Neural cell (in vitro differentiated cells): ENCODE measurements around the gene FFAR2. TPM values are rescaled to one million over a fixed set of nuclear protein-coding genes. Genes with fewer than 3 reads are reported as not detected.

Experiments used
- H2AFZ ChIP-seq: fragments of 200-600, 300-800 bp; sonication (generic), shearing (Covaris generic); 2 replicates; pipeline ENCODE4 v1.6.0; 2014; ENCODE audit warnings: low read depth, mild to moderate bottlenecking, antibody characterized with exemption, low read length, moderate library complexity
- H3F3A ChIP-seq: fragments of 200-600 bp; shearing (Covaris generic); 2 replicates; pipeline ENCODE4 v1.6.1; 2016; ENCODE audit warnings: mild to moderate bottlenecking, moderate library complexity, mixed read lengths, antibody characterized with exemption, low read length; ENCODE audit not compliant: insufficient read depth, poor library complexity, severe bottlenecking
- H3K27ac ChIP-seq: fragments of 200-600, 300-800 bp; sonication (generic), shearing (Covaris generic); 2 replicates; pipeline ENCODE4 v1.5.1; 2014; ENCODE audit warnings: mild to moderate bottlenecking, low read length, moderate library complexity
- H3K27me3 ChIP-seq: fragments of 300-800, 200-600 bp; sonication (generic), shearing (Covaris generic); 2 replicates; pipeline ENCODE4 v1.6.0; 2014; ENCODE audit warnings: mild to moderate bottlenecking, low read depth, low read length, moderate library complexity; ENCODE audit not compliant: insufficient read depth
- H3K36me3 ChIP-seq: fragments of 300-800, 200-600 bp; sonication (generic), shearing (Covaris generic); 2 replicates; pipeline ENCODE4 v1.5.1; 2014; ENCODE audit warnings: mild to moderate bottlenecking, antibody characterized with exemption, low read length, moderate library complexity; ENCODE audit not compliant: insufficient read depth
- H3K4me2 ChIP-seq: fragments of 300-800, 200-600 bp; sonication (generic), shearing (Covaris generic); 2 replicates; pipeline ENCODE4 v1.6.0; 2014; ENCODE audit warnings: mild to moderate bottlenecking, low read length
- H3K4me3 ChIP-seq: fragments of 300-800, 200-600 bp; sonication (generic), shearing (Covaris generic); 2 replicates; pipeline ENCODE4 v1.5.1; 2014; ENCODE audit warnings: mild to moderate bottlenecking, low read length, moderate library complexity
- H3K79me2 ChIP-seq: fragments of 200-600 bp; shearing (Covaris generic); replicated peaks from 2 replicates; pipeline ENCODE4 v1.6.0; 2014; ENCODE audit warnings: mild to moderate bottlenecking, low read length, moderate library complexity; ENCODE audit not compliant: insufficient read depth
- H3K9ac ChIP-seq: fragments of 300-800, 200-600 bp; sonication (generic), shearing (Covaris generic); 2 replicates; pipeline ENCODE4 v1.6.1; 2016; ENCODE audit warnings: mild to moderate bottlenecking, low read length, mixed read lengths
- H3K9me2 ChIP-seq: fragments of 200-600 bp; shearing (Covaris generic); 2 replicates; pipeline ENCODE4 v1.6.1; 2016; ENCODE audit warnings: mild to moderate bottlenecking, low read length, mixed read lengths; ENCODE audit not compliant: insufficient read depth
- H3K9me3 ChIP-seq: fragments of 200-600, 300-800 bp; sonication (generic), shearing (Covaris generic); 2 replicates; pipeline ENCODE4 v1.6.1; 2016; ENCODE audit warnings: mild to moderate bottlenecking, mixed run types, low read length, moderate library complexity, mixed read lengths
- H4K20me1 ChIP-seq: fragments of 200-600 bp; shearing (Covaris generic); 2 replicates; pipeline ENCODE4 v1.6.1; 2016; ENCODE audit warnings: mild to moderate bottlenecking, mixed run types; ENCODE audit not compliant: insufficient read depth
- CTCF ChIP-seq: fragments of 450-650 bp; IDR thresholded peaks from 2 replicates; pipeline ENCODE4 v1.5.1; 2014; ENCODE audit warnings: antibody characterized with exemption, mild to moderate bottlenecking, moderate library complexity; ENCODE audit not compliant: poor library complexity, severe bottlenecking
- EP300 ChIP-seq: fragments of 450-650 bp; conservative IDR thresholded peaks from 2 replicates; pipeline ENCODE4 v1.6.1; 2014; ENCODE audit warnings: antibody characterized with exemption, mild to moderate bottlenecking, moderate library complexity; ENCODE audit not compliant: poor library complexity, severe bottlenecking
- EZH2 ChIP-seq: fragments of 200-600, 300-800 bp; shearing (Covaris generic), sonication (generic); IDR thresholded peaks from 2 replicates; pipeline ENCODE4 v1.6.1; 2014; ENCODE audit warnings: antibody characterized with exemption, low read length, borderline replicate concordance, mild to moderate bottlenecking; ENCODE audit not compliant: insufficient read depth, poor library complexity, severe bottlenecking
- MXI1 ChIP-seq: fragments of 450-650 bp; conservative IDR thresholded peaks from 2 replicates; pipeline ENCODE4 v1.6.1; 2014; ENCODE audit warnings: antibody characterized with exemption, mild to moderate bottlenecking; ENCODE audit not compliant: poor library complexity, severe bottlenecking
- POLR2AphosphoS5 ChIP-seq: IDR thresholded peaks from 2 replicates; pipeline ENCODE4 v1.6.1; 2012
- RAD21 ChIP-seq: fragments of 450-650 bp; conservative IDR thresholded peaks from 2 replicates; pipeline ENCODE4 v1.6.1; 2014; ENCODE audit warnings: antibody characterized with exemption, mild to moderate bottlenecking, moderate library complexity
- REST ChIP-seq: IDR thresholded peaks from 2 replicates; pipeline ENCODE4 v1.6.1; 2012; ENCODE audit warnings: borderline replicate concordance
- SMC3 ChIP-seq: fragments of 450-650 bp; conservative IDR thresholded peaks from 2 replicates; pipeline ENCODE4 v1.6.1; 2014; ENCODE audit warnings: antibody characterized with exemption, mild to moderate bottlenecking, moderate library complexity; ENCODE audit not compliant: poor library complexity
- TAF1 ChIP-seq: IDR thresholded peaks from 2 replicates; pipeline ENCODE4 v1.6.1; 2012; ENCODE audit warnings: low read depth
- polyA plus RNA-seq: library from polyadenylated mRNA; depleted of rRNA; stranded (reverse); fragments of >200 nt; gene quantifications from 2 replicates; pipeline ENCODE4 v1.2.3, GENCODE V29; 2014

FFAR2 gene
- polyA plus RNA-seq, 1 donor from 2014 or later, result not detected

- TF ChIP-seq RAD21, result no peak
- no peak for TF ChIP-seq SMC3
- no peak for TF ChIP-seq TAF1
- TF ChIP-seq MXI1, result no peak
- no peak for TF ChIP-seq EZH2
- no peak for TF ChIP-seq REST
- no peak for TF ChIP-seq CTCF
- no peak for TF ChIP-seq EP300
- TF ChIP-seq POLR2AphosphoS5, result no peak
- no peak overlapping the region for H3K4me2 ChIP-seq
- no peaks in the 10 kb centered on the region for H3K27me3 ChIP-seq
- H3K4me3 ChIP-seq, result no peak overlapping the region
- H4K20me1 ChIP-seq, result no peaks in the 10 kb centered on the region
- H3K36me3 ChIP-seq, result no peaks in the 10 kb centered on the region
- no peaks in the 10 kb centered on the region for H3F3A ChIP-seq
- no peak overlapping the region for H3K9ac ChIP-seq
- no peak overlapping the region for H3K27ac ChIP-seq
- H3K9me2 ChIP-seq, result no peaks in the 10 kb centered on the region
- no peaks in the 10 kb centered on the region for H3K79me2 ChIP-seq
- H2AFZ ChIP-seq, result no peak overlapping the region
- no peaks in the 10 kb centered on the region for H3K9me3 ChIP-seq
Observed at GRCh38 chr19:35419046-35419445, 29.0 kb upstream of the FFAR2 start.

GRCh38 chr19:35419805-35420204 lies 28.3 kb upstream of the FFAR2 start:
- Histone ChIP-seq H3K9ac (no peak overlapping the region), H3K27me3 (no peaks in the 10 kb centered on the region), H3K9me2 (no peaks in the 10 kb centered on the region), H2AFZ (no peak overlapping the region), H3K36me3 (no peaks in the 10 kb centered on the region), H4K20me1 (no peaks in the 10 kb centered on the region), H3K79me2 (no peaks in the 10 kb centered on the region), H3K4me2 (no peak overlapping the region), H3F3A (no peaks in the 10 kb centered on the region), H3K4me3 (no peak overlapping the region), H3K27ac (no peak overlapping the region), H3K9me3 (no peaks in the 10 kb centered on the region)
- TF ChIP-seq MXI1 (no peak), TAF1 (no peak), REST (no peak), RAD21 (no peak), EP300 (no peak), POLR2AphosphoS5 (no peak)
